HCT116 (cell line): Measurements from ENCODE around the gene SVEP1.

Experiments used
- CTCF ChIP-seq, 3 experiments: fragments of 200-600 bp in 1 of 3; sonication (generic) in 1 of 3; IDR thresholded peaks in 2 of 3; conservative IDR thresholded peaks in 1 of 3; 2 replicates each; pipeline ENCODE4 v1.5.1; 2012 to 2017; ENCODE audit warnings: low read depth in 2 of 3, low read length in 2 of 3, antibody characterized with exemption in 1 of 3, borderline replicate concordance in 1 of 3, control low read depth in 1 of 3, mild to moderate bottlenecking in 1 of 3, mixed read lengths in 1 of 3, mixed run types in 1 of 3, moderate library complexity in 1 of 3; ENCODE audit not compliant: insufficient read depth in 1 of 3
- ELF1 ChIP-seq: IDR thresholded peaks from 2 replicates; pipeline ENCODE4 v1.6.1; 2012; ENCODE audit warnings: low read depth, borderline replicate concordance
- EZH2 ChIP-seq: fragments of 200-600 bp; sonication (generic); IDR thresholded peaks from 2 replicates; pipeline ENCODE4 v1.6.1; 2017; ENCODE audit warnings: antibody characterized with exemption, mixed run types
- POLR2A ChIP-seq: IDR thresholded peaks from 2 replicates; pipeline ENCODE4 v1.7.0; 2011; ENCODE audit warnings: borderline replicate concordance; ENCODE audit not compliant: insufficient read depth, insufficient read length; ENCODE audit errors: extremely low read depth
- RAD21 ChIP-seq: IDR thresholded peaks from 2 replicates; pipeline ENCODE4 v1.6.1; 2012; ENCODE audit warnings: low read depth, mild to moderate bottlenecking
- SP1 ChIP-seq: IDR thresholded peaks from 2 replicates; pipeline ENCODE4 v1.6.1; 2012; ENCODE audit warnings: low read depth
- SRF ChIP-seq: IDR thresholded peaks from 2 replicates; pipeline ENCODE4 v1.6.1; 2012; ENCODE audit warnings: low read depth
- TCF7L2 ChIP-seq: IDR thresholded peaks from 2 replicates; pipeline ENCODE4 v1.7.0; 2011; ENCODE audit warnings: borderline replicate concordance, inconsistent platforms; ENCODE audit not compliant: insufficient read depth, insufficient read length; ENCODE audit errors: extremely low read depth
- ZBTB33 ChIP-seq: IDR thresholded peaks from 2 replicates; pipeline ENCODE4 v1.6.1; 2011; ENCODE audit warnings: mild to moderate bottlenecking, low read length, moderate library complexity; ENCODE audit not compliant: insufficient replicate concordance; ENCODE audit errors: extremely low read depth

- TF ChIP-seq CTCF (IDR thresholded peaks at IDR 0.05 in 2 of 3, conservative IDR thresholded peaks at IDR 0.05 in 1 of 3; ENCODE audit: borderline replicate concordance in 1 of 3, insufficient read depth in 1 of 3, low read depth in 2 of 3, low read length in 2 of 3) (peak in 1 of 3 experiments; percentile 12; a peak in 1 of 6 replicates), EZH2 (no peak), ELF1 (no peak), SRF (no peak), ZBTB33 (no peak), RAD21 (peak; percentile 36; the same call in 1 of the 2 replicates), TCF7L2 (no peak), SP1 (no peak), POLR2A (no peak)
Observed at GRCh38 chr9:110583237-110583636, 3.7 kb upstream of the SVEP1 start.
